Measurements from ENCODE around the gene ZNF768.
"Not testable (repeated sequence)": the region's sequence is repeated elsewhere in the genome, so short reads cannot be mapped to it uniquely, and the experiment has no call there.

Gene ZNF768

GRCh38 chr16:30509081-30509765 is 17.1 kb downstream of the ZNF768 start:
- no peak for DNase-seq (ENCODE audit: low read depth)

- DNase-seq (ENCODE audit: low read depth) = no peak
These were observed 22.7 kb downstream of the ZNF768 start for GRCh38 chr16:30503403-30504296.

GRCh38 chr16:30499284-30499683 is 27.1 kb downstream of the ZNF768 start:
- no peak for DNase-seq (ENCODE audit: low read depth)

- no peak for DNase-seq (ENCODE audit: low read depth)
These were observed 31.7 kb downstream of the ZNF768 start for GRCh38 chr16:30494709-30495108.

GRCh38 chr16:30493941-30494488 is 32.4 kb downstream of the ZNF768 start:
- DNase-seq (ENCODE audit: low read depth) = no peak

- peak; percentile 44 for DNase-seq (ENCODE audit: low read depth)
These were observed 34.5 kb downstream of the ZNF768 start for GRCh38 chr16:30491744-30492308.

GRCh38 chr16:30491229-30491628 is 35.1 kb downstream of the ZNF768 start:
- no peak for DNase-seq (ENCODE audit: low read depth)

GRCh38 chr16:30490210-30490609 is 36.2 kb downstream of the ZNF768 start:
- no peak for DNase-seq (ENCODE audit: low read depth)

GRCh38 chr16:30488764-30489605 is 37.4 kb downstream of the ZNF768 start:
- DNase-seq (ENCODE audit: low read depth) = no peak

- DNase-seq (ENCODE audit: low read depth) = no peak
These were observed 40.4 kb downstream of the ZNF768 start for GRCh38 chr16:30485818-30486436.

GRCh38 chr16:30484887-30485286 is 41.5 kb downstream of the ZNF768 start:
- DNase-seq (ENCODE audit: low read depth) = no peak

- no peak for DNase-seq (ENCODE audit: low read depth)
These were observed 44.0 kb downstream of the ZNF768 start for GRCh38 chr16:30482366-30482765.

GRCh38 chr16:30481381-30481780 is 45.0 kb downstream of the ZNF768 start:
- DNase-seq (ENCODE audit: low read depth) = no peak

GRCh38 chr16:30478766-30479478 is 47.4 kb downstream of the ZNF768 start:
- no peak for DNase-seq (ENCODE audit: low read depth)

GRCh38 chr16:30477773-30478172 is 48.6 kb downstream of the ZNF768 start:
- DNase-seq (ENCODE audit: low read depth) = not testable (repeated sequence)

- no peak for DNase-seq (ENCODE audit: low read depth)
These were observed 49.4 kb downstream of the ZNF768 start for GRCh38 chr16:30476991-30477390.

- DNase-seq (ENCODE audit: low read depth) = no peak
These were observed 51.7 kb downstream of the ZNF768 start for GRCh38 chr16:30474684-30475083.

GRCh38 chr16:30474074-30474452 is 52.3 kb downstream of the ZNF768 start:
- DNase-seq (ENCODE audit: low read depth) = no peak

All from CMK (cell line).